ENCODE measurements around the gene MTX3.

MTX3 gene

GRCh38 chr5:80039650-80040049, 48.6 kb upstream of the MTX3 start (continued):
- no peak for TF ChIP-seq ZNF645 (tag by site-specific recombination; IDR thresholded peaks at IDR 0.05)
- no peak for TF ChIP-seq ZNF2 (tag by site-specific recombination; IDR thresholded peaks at IDR 0.05)

- no peak overlapping the region for H3K4me3 ChIP-seq (ENCODE audit: low read depth, low read length)
- no peaks in the 10 kb centered on the region for H3K36me3 ChIP-seq (ENCODE audit: control insufficient read depth in 2 of 2, insufficient read depth in 1 of 2, low read length in 2 of 2)
- H3K4me1 ChIP-seq (ENCODE audit: control insufficient read depth, insufficient read depth, low read length) = no peaks in the 10 kb centered on the region
- CTCF ChIA-PET = interaction anchor here (0.6 kb wide), 1 partner anchor 1839 kb away, joined by 7 read pairs; no protein-coding TSS in a partner anchor
- no peak overlapping the region for H3K27ac ChIP-seq (ENCODE audit: extremely low read depth, low read depth, low read length)
- no peak for TF ChIP-seq SCRT2 (tag by site-specific recombination; IDR thresholded peaks at IDR 0.05)
- no peak for TF ChIP-seq ZNF830 (tag by site-specific recombination; IDR thresholded peaks at IDR 0.05; ENCODE audit: low read depth)
- TF ChIP-seq ZNF341 (tag by site-specific recombination; IDR thresholded peaks at IDR 0.05; ENCODE audit: low read depth) = no peak
- TF ChIP-seq ZNF214 (tag by site-specific recombination; IDR thresholded peaks at IDR 0.05; ENCODE audit: borderline replicate concordance) = no peak
- TF ChIP-seq ZNF518A (tag by site-specific recombination; conservative IDR thresholded peaks at IDR 0.05; ENCODE audit: low read depth) = no peak
- no peak for TF ChIP-seq ZNF707 (tag by site-specific recombination; IDR thresholded peaks at IDR 0.05)
- no peak for TF ChIP-seq ZFHX2 (tag by site-specific recombination; conservative IDR thresholded peaks at IDR 0.05)
- no peak for TF ChIP-seq ZNF596 (tag by site-specific recombination; IDR thresholded peaks at IDR 0.05)
- no peak for TF ChIP-seq ZFP37 (tag by site-specific recombination; IDR thresholded peaks at IDR 0.05)
- no peak for TF ChIP-seq ZNF266 (tag by site-specific recombination; IDR thresholded peaks at IDR 0.05; ENCODE audit: low read depth)
- no peak for TF ChIP-seq ZNF350 (tag by site-specific recombination; IDR thresholded peaks at IDR 0.05)
- TF ChIP-seq ZNF184 (tag by site-specific recombination; IDR thresholded peaks at IDR 0.05) = no peak
- H3K9me3 ChIP-seq (ENCODE audit: control insufficient read depth, insufficient read depth, low read depth, low read length) = no peaks in the 10 kb centered on the region
- POLR2A ChIA-PET = interaction anchor here (0.6 kb wide), 1 partner anchor 61 kb away, joined by 4 read pairs; no protein-coding TSS in a partner anchor
Observed at GRCh38 chr5:80037366-80037765, 46.3 kb upstream of the MTX3 start.

- Histone ChIP-seq H3K4me3 (ENCODE audit: low read depth, low read length) (no peak overlapping the region), H3K4me1 (ENCODE audit: control insufficient read depth, insufficient read depth, low read length) (no peaks in the 10 kb centered on the region), H3K27ac (ENCODE audit: extremely low read depth, low read depth, low read length) (no peak overlapping the region), H3K9me3 (ENCODE audit: control insufficient read depth, insufficient read depth, low read depth, low read length) (no peaks in the 10 kb centered on the region), H3K36me3 (ENCODE audit: control insufficient read depth in 2 of 2, insufficient read depth in 1 of 2, low read length in 2 of 2) (no peaks in the 10 kb centered on the region)
- ChIA-PET POLR2A (no interaction called here), CTCF (interaction anchor here (0.6 to 1.5 kb wide), 2 partner anchors 47 to 1840 kb away, joined by 5 to 7 read pairs; no protein-coding TSS in a partner anchor)
- no peak for TF ChIP-seq ZNF514 (tag by site-specific recombination; IDR thresholded peaks at IDR 0.05)
- TF ChIP-seq OSR2 (tag by site-specific recombination; IDR thresholded peaks at IDR 0.05) = no peak
- no peak for TF ChIP-seq ZNF639 (tag by site-specific recombination; IDR thresholded peaks at IDR 0.05)
- TF ChIP-seq ZBTB48 (tag by site-specific recombination; IDR thresholded peaks at IDR 0.05) = no peak
- no peak for TF ChIP-seq ZNF311 (tag by site-specific recombination; IDR thresholded peaks at IDR 0.05; ENCODE audit: borderline replicate concordance)
- TF ChIP-seq PRDM1 (tag by site-specific recombination; IDR thresholded peaks at IDR 0.05) = 0 out of 2 replicates have a peak, but pooled peaks have one; percentile 6
- no peak for TF ChIP-seq ZSCAN16 (tag by site-specific recombination; IDR thresholded peaks at IDR 0.05)
- no peak for TF ChIP-seq KLF1 (tag by site-specific recombination; IDR thresholded peaks at IDR 0.05)
- TF ChIP-seq ZNF18 (tag by site-specific recombination; IDR thresholded peaks at IDR 0.05) = no peak
- TF ChIP-seq ZNF776 (tag by site-specific recombination; IDR thresholded peaks at IDR 0.05; ENCODE audit: borderline replicate concordance) = no peak
- TF ChIP-seq ZNF2 (tag by site-specific recombination; IDR thresholded peaks at IDR 0.05) = no peak
- TF ChIP-seq ZNF391 (tag by site-specific recombination; IDR thresholded peaks at IDR 0.05; ENCODE audit: borderline replicate concordance, low read depth) = no peak
- TF ChIP-seq SCRT2 (tag by site-specific recombination; IDR thresholded peaks at IDR 0.05) = no peak
Observed at GRCh38 chr5:80036615-80037014, 45.6 kb upstream of the MTX3 start.
